Tongue (tissue), 2 donors: Measurements from ENCODE around the gene BRME1. TPM values are rescaled to one million over a fixed set of nuclear protein-coding genes. Genes with fewer than 3 reads are reported as not detected.
A peak's percentile ranks its signal among the peaks of the same experiment; 100 is the strongest.

Experiments used
- DNase-seq: peaks from one replicate; pipeline ENCODE4 v3.0.0-alpha.2; 2015
- total RNA-seq: library from RNA; depleted of rRNA; stranded (reverse); fragments of >200 nt; gene quantifications from one replicate; pipeline ENCODE4 v1.2.3, GENCODE V29; 2014

BRME1 gene
- 3.1 TPM for total RNA-seq

- DNase-seq, result peak; percentile 95
Measured at GRCh38 chr19:13905634-13906520, at the start of gene BRME1, which contains the start of gene CC2D1A. Gene BRME1 (minus strand): TSS chr19:13906117. CDS start chr19:13904892, 1,225 bp downstream. Gene CC2D1A (plus strand): TSS chr19:13906201. CDS start chr19:13906442, 241 bp downstream.

- DNase-seq, result no peak
Measured at GRCh38 chr19:13954185-13954584, 48.3 kb upstream of the BRME1 start.

GRCh38 chr19:13952931-13953531, 47.1 kb upstream of the BRME1 start:
- peak; percentile 37 for DNase-seq

- DNase-seq, result peak; percentile 100
Measured at GRCh38 chr19:13952154-13952930, 46.4 kb upstream of the BRME1 start, which contains the start of gene DCAF15. Gene DCAF15 (plus strand): TSS chr19:13952509. CDS start chr19:13952513, 4 bp downstream.

GRCh38 chr19:13951799-13952153, 45.9 kb upstream of the BRME1 start:
- DNase-seq, result no peak

- no peak for DNase-seq
Measured at GRCh38 chr19:13951043-13951442, 45.1 kb upstream of the BRME1 start.

- DNase-seq, result no peak
Measured at GRCh38 chr19:13946414-13946813, 40.5 kb upstream of the BRME1 start.

- no peak for DNase-seq
Measured at GRCh38 chr19:13942023-13942684, 36.2 kb upstream of the BRME1 start.

GRCh38 chr19:13938301-13939064, 32.6 kb upstream of the BRME1 start, which contains the start of gene PODNL1:
Gene PODNL1 (minus strand): TSS chr19:13938417. CDS start chr19:13938181, 236 bp downstream.
- peak; percentile 47 for DNase-seq

- no peak for DNase-seq
Measured at GRCh38 chr19:13937479-13938300, 31.8 kb upstream of the BRME1 start.

GRCh38 chr19:13935765-13936510, 30.0 kb upstream of the BRME1 start:
- no peak for DNase-seq

GRCh38 chr19:13934785-13935109, 28.8 kb upstream of the BRME1 start:
- no peak for DNase-seq

GRCh38 chr19:13932911-13933393, 27.0 kb upstream of the BRME1 start:
- no peak for DNase-seq

- no peak for DNase-seq
Measured at GRCh38 chr19:13932149-13932637, 26.3 kb upstream of the BRME1 start.

GRCh38 chr19:13931391-13932148, 25.7 kb upstream of the BRME1 start:
- DNase-seq, result no peak

- no peak for DNase-seq
Measured at GRCh38 chr19:13930402-13930801, 24.5 kb upstream of the BRME1 start.

- DNase-seq, result no peak
Measured at GRCh38 chr19:13929956-13930355, 24.0 kb upstream of the BRME1 start.

- no peak for DNase-seq
Measured at GRCh38 chr19:13929340-13929739, 23.4 kb upstream of the BRME1 start.

GRCh38 chr19:13926715-13927114, 20.8 kb upstream of the BRME1 start:
- DNase-seq, result no peak
